Stimulated activated CD8-positive, alpha-beta memory T cell treated with anti-CD3 and anti-CD28 coated beads, Interleukin-4, amount 100 ng/mL, for 24 hours (primary cell): ENCODE data around the gene SNRPA.
A peak's percentile ranks its signal among the peaks of the same experiment; 100 is the strongest.

Experiments used
- DNase-seq: peaks from one replicate; pipeline ENCODE4 v3.0.0-alpha.2; 2020; ENCODE audit warnings: low read depth

Gene SNRPA

DNA sequence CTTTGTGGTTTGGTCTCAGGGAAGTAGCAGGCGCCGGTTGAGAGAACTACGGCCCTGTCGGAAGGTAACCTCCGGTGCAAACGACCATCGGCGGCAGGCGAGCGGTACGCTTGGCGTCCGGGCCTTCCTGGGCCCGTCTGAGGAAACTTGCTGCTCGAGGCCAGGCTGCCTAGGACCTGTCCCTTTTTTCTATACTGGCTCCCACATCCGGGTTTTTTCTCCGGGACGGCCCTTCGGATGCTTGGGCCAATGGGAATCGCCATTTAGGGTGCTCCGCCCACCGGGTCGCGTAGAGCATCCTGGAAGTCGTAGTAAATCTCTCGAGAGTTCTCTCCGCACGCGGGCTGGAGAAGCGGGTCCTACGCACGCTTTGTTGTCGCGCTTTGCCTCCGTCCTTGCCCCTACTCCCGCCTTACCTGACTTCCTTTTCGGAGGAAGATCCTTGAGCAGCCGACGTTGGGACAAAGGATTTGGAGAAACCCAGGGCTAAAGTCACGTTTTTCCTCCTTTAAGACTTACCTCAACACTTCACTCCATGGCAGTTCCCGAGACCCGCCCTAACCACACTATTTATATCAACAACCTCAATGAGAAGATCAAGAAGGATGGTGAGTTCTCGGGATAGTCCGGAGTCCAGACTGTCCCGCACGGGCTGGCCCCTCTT lies at the start of gene SNRPA:
SNRPA (plus strand) TSS at position 330 of the 664 bp plus-strand sequence; CDS start at position 536, 206 bp downstream.
- DNase-seq = peak; percentile 94

DNA sequence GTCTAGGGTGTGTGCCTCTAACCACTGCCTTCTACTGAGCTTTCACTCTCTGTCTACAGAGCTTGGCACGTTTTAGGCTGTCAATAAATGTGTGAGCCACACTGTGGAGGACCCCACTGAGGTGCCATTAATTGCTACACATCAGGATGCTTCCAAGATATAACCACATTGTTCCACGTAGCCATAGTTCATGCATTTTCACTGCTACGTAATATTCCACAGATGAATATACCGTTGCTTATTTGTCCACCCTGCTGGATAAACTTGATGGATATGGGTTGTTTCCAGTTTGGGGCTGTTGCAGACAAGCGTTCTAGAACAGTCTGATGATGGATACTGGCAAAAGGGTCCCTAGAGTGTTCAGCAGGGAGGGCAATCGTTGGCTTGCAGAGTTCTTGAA lies 49.2 kb upstream of the SNRPA start:
- no peak for DNase-seq

DNA sequence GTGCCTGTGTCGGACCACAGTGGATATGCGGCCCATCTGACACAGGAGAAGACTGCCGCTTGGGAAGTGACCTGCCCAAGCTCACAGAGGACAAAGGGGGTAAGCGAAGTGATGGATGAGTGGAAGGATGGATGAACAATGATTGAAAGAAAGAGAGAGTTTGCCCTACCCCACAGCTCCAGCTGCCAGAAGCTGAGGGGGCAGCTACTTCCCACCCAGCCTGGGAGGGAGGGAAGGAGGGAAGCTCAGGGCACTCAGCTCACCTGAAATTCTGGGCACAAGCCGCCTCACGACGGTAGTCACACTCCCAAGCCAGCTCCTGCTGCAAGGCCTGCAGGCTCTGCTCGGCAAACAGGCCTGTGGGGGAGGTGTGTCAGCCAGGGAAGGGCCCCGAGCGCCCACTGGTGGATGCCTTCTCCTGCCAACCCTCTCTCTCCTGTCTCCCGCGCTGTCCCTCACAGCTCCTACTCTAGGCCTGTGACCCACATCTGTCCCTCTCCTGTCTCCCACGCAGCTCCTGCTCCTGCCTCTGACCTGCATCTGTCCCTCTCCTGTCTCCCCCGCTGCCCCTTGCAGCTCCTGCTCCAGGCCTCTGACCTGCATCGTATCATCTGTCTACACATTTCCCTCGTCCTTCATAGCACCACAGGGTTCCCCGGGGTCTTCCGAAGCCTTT lies 48.5 kb upstream of the SNRPA start:
- DNase-seq = no peak

DNA sequence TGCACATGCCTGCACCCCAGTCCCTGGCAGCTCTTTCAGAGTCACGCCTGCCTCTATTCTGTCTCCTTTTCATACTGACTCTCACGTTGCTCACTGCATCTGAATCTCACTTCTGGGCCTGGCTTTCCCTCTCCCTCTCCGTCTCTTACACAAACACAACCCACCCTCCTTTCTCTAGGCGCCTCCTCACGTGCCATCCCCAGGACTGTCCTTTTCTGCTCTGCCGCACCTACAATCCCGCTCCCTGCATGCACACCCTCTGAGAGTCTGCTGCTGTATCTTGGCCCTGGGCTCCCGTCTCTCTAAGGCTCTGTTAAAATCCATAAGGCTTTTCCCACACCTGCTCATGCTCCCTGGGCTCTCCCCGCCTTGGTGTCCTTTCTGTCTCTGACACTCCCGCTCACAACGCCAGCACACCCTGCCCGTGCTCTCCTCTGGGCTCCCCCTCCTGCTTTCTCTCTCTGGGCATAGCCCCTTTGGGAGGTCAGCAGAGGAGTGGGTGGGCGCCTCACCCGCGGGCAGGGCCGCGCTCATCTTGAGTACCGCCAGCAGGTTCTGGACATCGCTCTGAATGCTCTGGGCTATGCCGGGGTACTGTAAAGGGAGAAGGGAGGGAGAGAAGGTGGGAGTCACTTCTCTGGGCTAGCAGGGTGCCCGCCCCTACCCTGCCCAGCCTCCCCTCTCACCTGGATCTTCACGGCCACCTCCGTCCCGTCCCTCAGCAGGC lies 47.8 kb upstream of the SNRPA start:
- DNase-seq = no peak

DNA sequence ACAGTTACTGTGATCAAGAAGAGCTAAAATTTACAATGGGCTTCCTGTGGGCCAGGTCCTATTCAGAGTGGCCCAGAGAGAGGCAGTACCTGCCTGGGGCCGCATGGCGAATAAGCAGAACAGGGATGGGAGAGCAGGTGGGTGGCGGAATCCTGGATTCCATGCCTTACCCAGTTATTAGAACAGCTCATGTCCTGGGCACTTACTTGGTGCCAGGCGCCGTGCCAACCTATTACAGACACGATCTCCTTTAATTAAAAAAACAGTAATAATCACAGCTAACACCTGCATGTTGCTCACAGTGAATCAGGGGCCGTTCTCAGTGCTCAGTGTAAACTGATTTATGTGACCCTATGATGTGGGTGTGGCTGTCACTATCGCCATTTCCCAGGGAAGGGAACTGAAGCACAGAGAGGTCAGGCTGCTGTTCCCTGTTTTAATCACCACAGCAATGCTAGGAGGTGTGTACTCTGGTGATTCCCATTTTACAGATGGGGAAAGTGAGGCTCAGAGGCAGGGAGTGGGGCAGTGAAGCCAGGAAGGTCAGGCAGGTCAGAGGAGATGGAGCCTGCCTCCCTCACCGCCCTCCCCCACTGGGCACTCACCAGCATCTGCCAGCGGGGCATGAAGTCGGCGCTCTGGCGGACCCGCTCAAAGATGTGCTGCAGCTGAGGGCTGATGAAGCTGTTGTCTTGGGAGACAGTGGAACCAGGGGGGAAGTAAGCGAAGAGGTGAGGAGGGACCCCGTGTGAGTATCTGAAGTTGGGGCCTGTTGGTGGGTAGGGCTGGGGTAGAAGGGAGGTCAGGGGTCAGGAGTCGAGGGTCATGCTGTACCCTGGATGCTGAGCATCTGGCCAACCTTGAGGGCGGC lies 46.3 kb upstream of the SNRPA start:
- no peak for DNase-seq

DNA sequence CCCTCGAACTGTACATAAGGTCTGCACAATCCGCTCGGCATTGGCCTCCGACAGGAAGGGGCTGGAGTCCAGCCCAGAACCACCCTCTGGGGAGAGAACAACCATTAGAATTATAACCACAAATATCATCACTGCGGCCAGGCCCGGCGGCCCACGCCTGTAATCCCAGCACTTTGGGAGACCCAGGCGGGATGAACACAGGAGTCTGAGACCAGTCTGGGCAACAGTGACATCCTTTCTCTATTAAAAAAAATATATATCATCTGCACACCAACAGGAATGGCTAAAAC lies 45.7 kb upstream of the SNRPA start:
- DNase-seq = no peak

DNA sequence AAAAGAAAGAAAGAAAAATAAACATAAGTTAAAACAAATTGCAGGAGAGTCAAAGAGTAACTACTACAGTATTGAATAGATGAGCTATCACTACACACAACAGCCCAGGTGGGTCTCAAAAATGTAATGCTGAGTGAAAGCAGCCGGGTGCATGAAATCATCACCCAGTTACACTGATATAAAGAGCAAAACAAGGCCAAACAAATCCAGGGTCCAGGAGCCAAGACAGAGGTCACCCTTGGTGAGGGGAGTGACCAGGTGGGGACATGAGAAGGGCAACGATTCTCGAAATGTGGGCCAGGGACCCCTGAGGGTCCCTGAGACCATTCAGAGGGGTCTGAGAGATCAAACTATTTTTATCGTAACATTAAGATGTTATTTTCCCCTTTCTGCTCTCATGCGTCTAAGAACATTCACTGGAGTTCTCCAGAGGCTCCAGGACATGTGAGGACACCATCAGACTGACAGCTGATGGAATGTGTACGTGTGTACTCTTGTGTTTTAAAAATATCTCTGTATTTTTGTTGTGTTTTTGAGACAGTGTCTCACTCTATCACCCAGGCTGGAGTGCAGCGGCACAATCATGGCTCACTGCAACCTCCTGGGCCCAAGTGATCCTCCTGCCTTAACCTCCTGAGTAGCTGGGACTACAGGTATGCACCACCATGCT lies 44.9 kb upstream of the SNRPA start:
- DNase-seq = no peak

DNA sequence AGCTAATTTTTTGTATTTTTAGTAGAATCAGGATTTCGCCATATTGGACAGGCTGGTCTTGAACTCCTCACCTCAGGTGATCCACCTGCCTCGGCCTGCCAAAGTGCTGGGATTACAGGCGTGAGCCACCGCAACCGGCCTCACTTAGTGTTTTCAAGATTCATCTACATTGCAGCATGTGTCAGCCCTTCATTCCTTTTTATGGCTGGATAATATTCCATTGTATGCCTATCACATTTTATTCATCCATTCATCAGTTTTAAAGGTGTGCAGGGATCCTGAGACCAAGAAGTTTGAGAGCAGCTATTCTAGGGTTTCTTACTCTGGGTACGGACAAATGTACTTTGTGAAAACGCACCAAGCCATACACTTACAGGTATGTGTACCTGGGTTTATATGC lies 43.4 kb upstream of the SNRPA start:
- no peak for DNase-seq

DNA sequence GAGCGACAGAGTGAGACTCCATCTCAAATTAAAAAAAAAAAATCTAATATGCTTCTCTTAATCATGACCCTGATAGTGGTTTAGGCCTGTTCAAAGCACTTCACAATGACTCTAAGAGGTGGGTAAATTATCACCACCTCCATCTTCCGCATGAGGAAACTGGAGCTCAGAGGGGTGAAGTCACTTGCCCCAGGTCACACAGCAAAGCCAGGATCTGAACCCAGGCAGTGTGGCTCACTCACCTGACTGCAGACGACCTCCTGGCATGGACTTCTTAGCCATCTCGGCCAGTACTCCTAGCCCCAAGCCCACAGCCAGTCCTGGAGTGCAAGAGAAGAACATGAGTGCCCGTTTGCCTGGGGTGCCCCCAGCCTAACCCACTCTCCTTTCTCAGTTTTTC lies 41.2 kb upstream of the SNRPA start:
- DNase-seq = no peak

DNA sequence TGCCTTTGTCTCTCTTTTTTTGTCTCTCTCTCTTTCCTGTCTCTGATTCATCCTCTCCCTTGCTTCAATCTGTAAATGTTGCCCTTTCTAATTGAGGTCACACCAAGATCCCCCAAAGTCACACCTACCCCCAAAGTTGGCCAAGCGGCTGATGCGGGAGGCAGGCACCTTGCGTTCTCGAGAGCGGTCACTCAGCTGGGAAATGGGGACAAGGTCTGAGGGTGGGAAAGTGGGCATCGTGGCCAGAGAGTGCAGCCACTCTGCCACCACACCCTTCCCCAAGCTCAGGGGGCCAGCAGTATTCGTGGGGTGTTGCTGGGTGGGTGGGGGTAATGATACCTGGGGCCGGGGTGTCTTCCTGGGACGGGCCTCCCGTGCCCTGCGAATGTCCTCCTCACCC lies 37.1 kb upstream of the SNRPA start:
- DNase-seq = no peak

DNA sequence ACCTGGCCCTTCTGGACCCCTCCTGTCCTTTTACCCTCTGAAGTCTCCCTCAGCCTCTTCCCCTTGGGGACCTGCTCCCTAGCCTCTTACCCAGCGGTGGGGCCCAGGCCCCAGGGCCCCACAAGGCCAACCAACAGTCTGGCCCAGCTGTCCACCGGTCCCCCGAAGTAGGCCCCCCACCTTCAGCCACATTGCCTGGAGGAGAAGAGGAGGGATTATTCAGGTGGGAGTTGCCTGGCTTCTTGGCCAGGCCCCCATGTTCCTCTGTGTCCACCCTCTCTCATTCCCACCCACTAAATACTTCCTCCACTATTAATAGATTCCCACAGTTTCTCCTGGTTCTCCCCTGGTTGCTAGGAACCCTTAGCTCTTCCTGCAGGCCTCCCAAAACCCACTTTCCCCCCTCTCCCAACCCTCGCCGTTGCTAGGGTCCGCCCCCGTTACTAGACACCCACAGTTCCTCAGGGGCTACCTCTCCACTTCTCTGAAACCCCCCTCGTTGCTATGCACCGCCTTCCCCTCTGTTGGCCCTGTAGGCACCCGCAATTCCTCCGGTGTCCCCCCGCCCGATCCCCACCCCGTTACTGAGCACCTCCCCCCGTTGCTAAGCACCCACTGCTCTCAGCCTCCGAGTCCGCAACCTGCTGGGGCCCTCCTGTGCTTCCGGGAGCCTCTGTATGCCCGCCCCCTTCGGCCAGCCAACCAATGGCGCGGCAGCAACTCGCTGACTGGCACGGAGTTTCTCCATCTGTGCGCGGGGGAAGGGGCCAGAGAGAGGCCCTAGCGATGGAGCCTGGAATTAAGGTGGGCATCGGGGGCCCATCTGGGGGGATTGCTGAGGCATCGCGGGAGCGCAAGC lies 36.3 kb upstream of the SNRPA start:
- DNase-seq = peak; percentile 88

DNA sequence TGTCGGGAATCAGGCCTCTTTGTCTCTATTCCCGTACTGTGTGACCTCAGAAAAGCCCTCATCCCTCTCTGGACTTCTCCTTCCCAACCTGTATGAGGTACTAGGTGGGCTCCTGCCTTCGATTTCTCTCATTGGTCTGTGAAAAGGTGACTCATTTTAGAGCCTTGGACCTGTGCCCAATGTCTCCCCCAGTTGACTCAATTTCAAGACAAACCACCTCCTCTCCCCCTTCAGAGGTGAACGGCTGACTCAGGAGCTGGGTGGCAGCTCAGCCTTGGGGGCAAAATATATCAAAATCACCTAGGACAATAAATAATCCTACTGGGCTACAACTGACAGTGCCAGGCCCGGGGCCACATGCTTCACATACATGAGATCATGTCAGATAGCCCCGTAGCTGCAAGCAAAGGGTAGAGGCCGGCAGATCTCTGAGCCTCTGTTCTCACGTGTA lies 34.9 kb upstream of the SNRPA start:
- DNase-seq = peak; percentile 61

DNA sequence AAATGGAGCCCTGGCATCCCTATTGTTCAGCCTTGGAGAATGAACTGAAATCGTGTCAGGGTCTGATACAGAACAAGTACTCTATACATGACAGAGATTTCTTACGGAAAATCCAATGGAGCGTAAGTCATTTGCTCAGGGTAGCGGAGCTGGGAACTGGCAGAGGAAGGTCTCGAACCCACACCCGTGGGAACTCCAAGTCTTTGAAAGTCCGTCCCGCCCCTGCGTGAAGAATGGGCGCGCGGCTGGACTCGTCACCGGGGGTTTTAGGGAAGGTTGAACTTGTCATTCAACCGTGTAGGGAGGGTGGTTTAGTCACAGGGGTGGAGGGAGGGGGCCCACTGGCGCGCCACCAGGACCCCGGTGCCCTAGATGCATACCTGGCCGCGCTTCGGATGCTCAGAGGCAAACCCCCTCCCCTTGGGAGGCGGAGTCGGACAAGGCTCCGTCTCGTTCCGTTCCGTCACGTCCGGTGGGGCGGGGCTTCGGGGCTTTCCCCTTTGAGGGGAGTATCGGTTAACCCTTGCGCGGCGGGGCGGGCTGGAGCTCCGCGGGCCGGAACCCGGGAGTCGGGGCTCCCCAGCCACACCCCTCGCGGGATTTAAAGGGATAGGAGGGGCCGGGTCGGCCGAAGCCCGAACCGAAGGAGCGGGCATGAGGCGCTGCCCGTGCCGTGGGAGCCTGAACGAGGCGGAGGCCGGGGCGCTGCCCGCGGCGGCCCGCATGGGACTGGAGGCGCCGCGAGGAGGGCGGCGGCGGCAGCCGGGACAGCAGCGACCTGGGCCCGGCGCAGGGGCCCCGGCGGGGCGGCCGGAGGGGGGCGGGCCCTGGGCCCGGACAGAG lies 34.3 kb upstream of the SNRPA start, which contains the start of the genes COQ8B and ITPKC:
COQ8B (minus strand) TSS at position 405 of the 843 bp plus-strand sequence. CDS start 2,254 bp downstream, outside the sequence.
ITPKC (plus strand) TSS at position 631 of the 843 bp plus-strand sequence; CDS start at position 655, 24 bp downstream.
- peak; percentile 100 for DNase-seq

DNA sequence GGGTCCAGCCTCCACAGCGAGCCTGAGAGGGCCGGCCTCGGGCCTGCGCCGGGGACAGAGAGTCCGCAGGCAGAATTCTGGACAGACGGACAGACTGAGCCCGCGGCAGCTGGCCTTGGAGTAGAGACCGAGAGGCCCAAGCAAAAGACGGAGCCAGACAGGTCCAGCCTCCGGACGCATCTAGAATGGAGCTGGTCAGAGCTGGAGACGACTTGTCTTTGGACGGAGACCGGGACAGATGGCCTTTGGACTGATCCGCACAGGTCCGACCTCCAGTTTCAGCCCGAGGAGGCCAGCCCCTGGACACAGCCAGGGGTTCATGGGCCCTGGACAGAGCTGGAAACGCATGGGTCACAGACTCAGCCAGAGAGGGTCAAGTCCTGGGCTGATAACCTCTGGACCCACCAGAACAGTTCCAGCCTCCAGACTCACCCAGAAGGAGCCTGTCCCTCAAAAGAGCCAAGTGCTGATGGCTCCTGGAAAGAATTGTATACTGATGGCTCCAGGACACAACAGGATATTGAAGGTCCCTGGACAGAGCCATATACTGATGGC lies 33.6 kb upstream of the SNRPA start:
- DNase-seq = no peak

DNA sequence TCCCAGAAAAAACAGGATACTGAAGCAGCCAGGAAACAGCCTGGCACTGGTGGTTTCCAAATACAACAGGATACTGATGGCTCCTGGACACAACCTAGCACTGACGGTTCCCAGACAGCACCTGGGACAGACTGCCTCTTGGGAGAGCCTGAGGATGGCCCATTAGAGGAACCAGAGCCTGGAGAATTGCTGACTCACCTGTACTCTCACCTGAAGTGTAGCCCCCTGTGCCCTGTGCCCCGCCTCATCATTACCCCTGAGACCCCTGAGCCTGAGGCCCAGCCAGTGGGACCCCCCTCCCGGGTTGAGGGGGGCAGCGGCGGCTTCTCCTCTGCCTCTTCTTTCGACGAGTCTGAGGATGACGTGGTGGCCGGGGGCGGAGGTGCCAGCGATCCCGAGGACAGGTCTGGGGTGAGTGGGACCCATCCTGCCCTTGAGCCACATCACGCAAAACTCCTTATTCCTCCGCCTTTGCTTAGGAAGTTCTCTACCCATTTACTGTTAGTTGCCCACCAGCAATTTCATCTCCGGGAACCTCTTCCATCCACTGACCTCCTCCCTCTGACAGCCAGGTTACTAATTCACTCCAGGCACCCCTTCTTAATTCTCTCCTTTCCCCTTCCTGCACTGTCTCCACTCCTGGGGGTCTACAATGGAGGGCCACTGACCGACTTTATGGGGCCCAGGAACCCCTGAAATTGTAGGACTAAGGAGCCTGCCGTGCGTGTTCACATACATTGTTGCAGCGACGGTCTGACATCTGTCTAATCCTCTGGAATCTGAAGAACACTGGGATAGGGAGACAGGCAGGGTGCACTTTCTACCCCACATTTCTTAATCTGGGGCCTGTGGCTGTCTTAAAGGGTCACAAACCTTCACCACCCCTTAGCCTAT lies 32.9 kb upstream of the SNRPA start:
- no peak for DNase-seq

DNA sequence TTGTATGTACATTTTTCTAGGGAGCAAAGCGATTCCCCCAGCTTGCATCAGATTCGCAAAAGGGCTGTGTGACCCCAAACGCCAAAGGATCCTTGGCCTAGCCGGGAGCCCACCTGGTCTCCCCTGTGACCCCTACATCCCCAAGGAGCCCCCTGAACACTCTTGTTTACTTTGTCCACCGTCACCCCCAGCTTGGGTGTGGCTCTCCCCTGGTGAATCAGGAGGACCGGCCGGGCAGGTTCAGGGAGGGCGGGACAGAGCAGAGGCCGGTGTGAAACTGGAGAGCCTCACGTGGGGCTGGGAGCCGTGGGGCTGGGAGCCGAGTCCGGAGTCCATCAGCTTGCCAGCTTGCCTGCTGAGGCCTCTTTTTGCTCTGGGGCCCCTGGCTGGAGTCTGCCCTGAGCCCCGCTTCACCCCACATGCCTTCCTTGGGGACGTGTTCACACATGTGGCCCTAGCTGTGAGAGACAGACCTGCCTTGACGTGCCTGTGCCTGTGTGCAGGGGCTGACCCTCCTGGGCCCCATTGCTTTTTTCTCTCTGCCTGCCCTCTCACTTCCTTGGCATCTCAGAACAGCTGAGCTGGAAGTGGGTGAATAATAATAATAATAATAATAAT lies 32.1 kb upstream of the SNRPA start:
- DNase-seq = no peak

DNA sequence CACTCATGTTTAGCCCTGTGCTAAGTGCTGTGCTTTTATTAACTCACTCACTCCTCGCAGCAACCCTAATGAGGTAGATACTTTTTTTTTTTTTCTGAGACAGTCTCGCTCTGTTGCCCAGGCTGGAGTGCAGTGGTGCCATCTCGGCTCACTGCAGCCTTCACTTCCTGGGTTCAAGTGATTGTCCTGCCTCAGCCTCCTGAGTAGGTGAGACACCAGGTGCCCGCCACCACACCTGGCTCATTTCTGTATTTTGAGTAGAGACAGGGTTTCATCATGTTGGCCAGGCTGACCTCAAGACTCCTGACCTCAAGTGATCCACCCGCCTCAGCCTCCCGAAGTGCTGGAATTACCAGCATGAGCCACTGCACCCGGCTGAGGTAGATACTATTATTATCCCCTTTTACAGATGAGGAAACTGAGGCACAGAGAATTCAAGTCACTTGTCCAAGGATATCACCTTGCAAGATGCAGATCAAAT lies 31.5 kb upstream of the SNRPA start:
- DNase-seq = no peak

DNA sequence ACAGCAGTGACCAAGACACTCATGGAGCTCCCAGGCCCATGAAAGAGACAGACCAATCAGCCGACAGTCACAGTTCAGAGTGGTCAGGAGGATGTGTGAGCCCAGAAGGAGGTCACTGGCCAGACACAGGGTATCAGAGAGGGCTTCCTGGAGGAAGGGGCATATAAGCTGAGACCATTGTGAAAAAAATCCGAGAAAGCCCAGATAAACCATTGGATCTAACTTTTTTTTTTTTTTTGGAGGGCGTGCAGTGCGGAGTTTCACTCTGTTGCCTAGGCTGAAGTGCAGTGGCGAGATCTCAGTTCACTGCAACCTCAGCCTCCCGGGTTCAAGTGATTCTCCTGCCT lies 29.9 kb upstream of the SNRPA start:
- no peak for DNase-seq
